ENCODE measurements around the gene MSI2. TPM values are rescaled to one million over a fixed set of nuclear protein-coding genes. Genes with fewer than 3 reads are reported as not detected.

MSI2 gene
- polyA plus RNA-seq, 1 experiment, result 9.2 TPM

DNA sequence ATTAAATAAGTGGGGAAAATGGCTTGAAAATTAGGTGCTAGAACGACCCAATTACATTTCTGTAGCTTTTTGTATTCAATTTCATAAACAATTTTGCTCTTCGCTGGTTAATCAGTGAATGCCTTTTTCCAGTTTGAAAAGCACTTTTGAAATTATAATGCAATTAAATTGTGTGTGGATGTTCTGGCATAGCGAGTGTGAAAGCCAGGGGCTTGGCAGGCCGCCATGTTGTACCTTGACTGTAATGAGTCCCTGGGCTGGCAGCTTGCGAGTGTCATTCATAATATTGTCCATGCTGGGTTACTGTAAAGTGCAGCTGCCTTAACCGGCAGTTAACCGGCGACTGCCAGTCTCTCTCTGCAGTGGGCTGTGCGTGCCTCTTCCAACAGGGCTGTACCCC lies 310.9 kb downstream of the MSI2 start:
- TF ChIP-seq, protein P1, sequence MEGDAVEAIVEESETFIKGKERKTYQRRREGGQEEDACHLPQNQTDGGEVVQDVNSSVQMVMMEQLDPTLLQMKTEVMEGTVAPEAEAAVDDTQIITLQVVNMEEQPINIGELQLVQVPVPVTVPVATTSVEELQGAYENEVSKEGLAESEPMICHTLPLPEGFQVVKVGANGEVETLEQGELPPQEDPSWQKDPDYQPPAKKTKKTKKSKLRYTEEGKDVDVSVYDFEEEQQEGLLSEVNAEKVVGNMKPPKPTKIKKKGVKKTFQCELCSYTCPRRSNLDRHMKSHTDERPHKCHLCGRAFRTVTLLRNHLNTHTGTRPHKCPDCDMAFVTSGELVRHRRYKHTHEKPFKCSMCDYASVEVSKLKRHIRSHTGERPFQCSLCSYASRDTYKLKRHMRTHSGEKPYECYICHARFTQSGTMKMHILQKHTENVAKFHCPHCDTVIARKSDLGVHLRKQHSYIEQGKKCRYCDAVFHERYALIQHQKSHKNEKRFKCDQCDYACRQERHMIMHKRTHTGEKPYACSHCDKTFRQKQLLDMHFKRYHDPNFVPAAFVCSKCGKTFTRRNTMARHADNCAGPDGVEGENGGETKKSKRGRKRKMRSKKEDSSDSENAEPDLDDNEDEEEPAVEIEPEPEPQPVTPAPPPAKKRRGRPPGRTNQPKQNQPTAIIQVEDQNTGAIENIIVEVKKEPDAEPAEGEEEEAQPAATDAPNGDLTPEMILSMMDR (IDR thresholded peaks at IDR 0.05; ENCODE audit: insufficient read depth, low read depth, low read length), result no peak
- no peak for DNase-seq (ENCODE audit: low read depth)
- no peaks in the 10 kb centered on the region for H3K27me3 ChIP-seq (ENCODE audit: control insufficient read depth, insufficient read depth, low read length)
- CTCF ChIA-PET, result interaction anchor here (1.2 to 1.3 kb wide), 2 partner anchors 9 to 324 kb away, joined by 3 to 5 read pairs; no protein-coding TSS in a partner anchor
- no peaks in the 10 kb centered on the region for H3K36me3 ChIP-seq (ENCODE audit: control insufficient read depth, insufficient read depth, low read length)
- POLR2A ChIA-PET, result no interaction called here
- H3K4me3 ChIP-seq (ENCODE audit: low read depth, low read length), result no peak overlapping the region

DNA sequence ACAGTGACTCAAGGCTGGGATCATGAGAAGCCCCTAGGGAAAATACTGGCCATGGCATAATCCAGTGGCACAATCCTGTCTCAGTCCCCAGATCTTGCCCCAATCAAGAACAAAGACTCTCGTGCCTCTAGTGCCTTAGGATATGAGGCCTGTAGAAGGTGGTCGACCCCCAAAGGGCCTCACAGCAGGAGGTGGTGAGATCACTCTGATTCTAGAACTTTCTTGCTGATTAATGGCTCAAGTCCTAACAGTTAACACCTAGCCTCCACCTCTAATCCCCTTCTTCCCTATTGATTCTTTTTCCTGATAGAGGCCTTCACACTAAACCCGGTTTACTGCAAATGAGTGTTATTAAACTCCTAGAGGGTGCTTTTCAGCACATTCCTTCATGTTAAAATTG lies 312.0 kb downstream of the MSI2 start:
- TF ChIP-seq, protein P1 (IDR thresholded peaks at IDR 0.05; ENCODE audit: insufficient read depth, low read depth, low read length), result no peak
- Histone ChIP-seq H3K36me3 (ENCODE audit: control insufficient read depth, insufficient read depth, low read length) (no peaks in the 10 kb centered on the region), H3K4me3 (ENCODE audit: low read depth, low read length) (no peak overlapping the region), H3K27me3 (ENCODE audit: control insufficient read depth, insufficient read depth, low read length) (no peaks in the 10 kb centered on the region)
- DNase-seq (ENCODE audit: low read depth), result no peak
- ChIA-PET CTCF (no interaction called here), POLR2A (no interaction called here)

DNA sequence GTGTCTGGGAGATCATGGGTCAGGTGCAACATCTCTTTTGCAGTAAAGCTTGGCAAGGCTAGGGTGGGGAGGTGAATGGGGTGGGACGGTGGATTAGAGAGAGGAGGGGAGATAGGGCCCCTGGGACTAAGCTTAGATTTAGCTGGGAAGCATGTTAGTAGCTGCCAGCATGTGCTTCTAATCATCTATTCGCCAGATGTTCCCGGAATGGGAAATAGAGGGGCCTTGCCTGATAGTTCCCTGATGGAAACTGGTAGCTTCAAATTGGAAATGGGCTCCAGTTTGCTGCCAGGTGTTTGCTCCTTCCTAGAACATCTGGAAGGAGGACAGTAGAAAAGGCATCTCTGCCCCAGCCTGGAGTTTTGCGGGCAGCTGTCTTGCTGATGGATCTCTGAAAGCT lies 312.7 kb downstream of the MSI2 start:
- ChIA-PET POLR2A (no interaction called here), CTCF (interaction anchor here (1.5 kb wide), 1 partner anchor 17 kb away, joined by 4 read pairs; no protein-coding TSS in a partner anchor)
- Histone ChIP-seq H3K27me3 (ENCODE audit: control insufficient read depth, insufficient read depth, low read length) (no peaks in the 10 kb centered on the region), H3K36me3 (ENCODE audit: control insufficient read depth, insufficient read depth, low read length) (no peaks in the 10 kb centered on the region), H3K4me3 (ENCODE audit: low read depth, low read length) (no peak overlapping the region)
- TF ChIP-seq, protein P1 (IDR thresholded peaks at IDR 0.05; ENCODE audit: insufficient read depth, low read depth, low read length), result no peak
- DNase-seq (ENCODE audit: low read depth), result no peak

DNA sequence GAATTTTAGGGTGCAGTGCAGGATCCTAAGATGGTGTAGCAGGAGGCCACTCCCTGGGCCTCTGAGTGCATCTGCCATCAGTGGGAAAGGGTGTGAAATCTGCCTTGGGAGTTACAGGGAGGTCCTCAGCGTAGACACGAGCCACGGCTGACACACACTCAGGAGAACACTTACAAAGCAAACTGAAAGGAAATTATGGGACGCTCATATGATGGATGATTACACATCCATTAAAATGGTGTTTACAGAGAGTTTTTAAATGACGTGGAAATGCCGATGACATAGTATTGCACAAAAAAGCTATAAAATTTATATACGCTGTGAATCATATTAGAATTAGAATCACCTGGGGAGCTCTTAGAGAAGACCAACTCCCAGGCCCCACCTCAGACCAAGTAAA lies 313.5 kb downstream of the MSI2 start:
- no peaks in the 10 kb centered on the region for H3K27me3 ChIP-seq (ENCODE audit: control insufficient read depth, insufficient read depth, low read length)
- DNase-seq (ENCODE audit: low read depth), result peak; percentile 19
- H3K4me3 ChIP-seq (ENCODE audit: low read depth, low read length), result no peak overlapping the region
- TF ChIP-seq, protein P1 (IDR thresholded peaks at IDR 0.05; ENCODE audit: insufficient read depth, low read depth, low read length), result no peak
- no peaks in the 10 kb centered on the region for H3K36me3 ChIP-seq (ENCODE audit: control insufficient read depth, insufficient read depth, low read length)
- POLR2A ChIA-PET, result no interaction called here
- CTCF ChIA-PET, result interaction anchor here (1.5 kb wide), 1 partner anchor 18 kb away, joined by 4 read pairs; no protein-coding TSS in a partner anchor

DNA sequence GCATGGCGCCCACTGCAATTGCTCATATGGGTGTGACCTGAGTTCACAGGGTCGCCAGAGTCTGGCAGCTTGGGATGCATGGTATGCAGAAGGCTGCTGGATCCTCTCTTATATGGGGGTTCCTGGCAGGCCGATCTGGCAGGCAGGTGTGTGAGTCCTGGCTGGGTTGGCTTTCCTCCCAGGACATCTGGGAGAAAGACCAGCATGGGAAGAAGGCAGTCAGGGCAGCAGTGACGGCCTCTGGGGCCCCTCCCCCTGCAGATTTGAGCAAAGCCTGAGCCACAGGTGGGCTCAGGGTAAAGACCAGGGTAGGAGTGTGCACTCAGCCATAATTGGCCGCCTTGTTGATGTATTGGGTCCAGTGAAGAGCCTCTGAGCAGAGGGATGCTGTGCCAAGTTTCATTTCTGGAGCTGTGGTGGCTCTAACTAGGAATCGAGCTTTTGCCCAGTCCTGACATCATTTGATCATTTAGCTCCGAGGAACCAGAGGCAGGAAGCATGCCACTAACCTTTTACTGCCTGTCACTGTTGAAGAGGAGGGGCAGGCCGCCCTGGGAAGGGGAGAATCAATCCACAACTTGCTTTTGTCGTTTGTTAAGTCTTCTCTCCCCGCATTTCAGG lies 314.5 kb downstream of the MSI2 start:
- Histone ChIP-seq H3K36me3 (ENCODE audit: control insufficient read depth, insufficient read depth, low read length) (no peaks in the 10 kb centered on the region), H3K4me3 (ENCODE audit: low read depth, low read length) (no peak overlapping the region), H3K27me3 (ENCODE audit: control insufficient read depth, insufficient read depth, low read length) (no peaks in the 10 kb centered on the region)
- TF ChIP-seq, protein P1 (IDR thresholded peaks at IDR 0.05; ENCODE audit: insufficient read depth, low read depth, low read length), result no peak
- CTCF ChIA-PET, result no interaction called here
- DNase-seq (ENCODE audit: low read depth), result no peak
- POLR2A ChIA-PET, result no interaction called here
